HG03460 (cell line): Measurements from ENCODE around the gene FASN.

Source experiments
- ATAC-seq: cut with Tn5 transposase; IDR thresholded peaks from one replicate; pipeline ENCODE4 v1.9.1; 2021; ENCODE audit not compliant: unreplicated experiment

Gene FASN

GRCh38 chr17:82030470-82031302 is 67.3 kb downstream of the FASN start:
- no peak for ATAC-seq

DNA sequence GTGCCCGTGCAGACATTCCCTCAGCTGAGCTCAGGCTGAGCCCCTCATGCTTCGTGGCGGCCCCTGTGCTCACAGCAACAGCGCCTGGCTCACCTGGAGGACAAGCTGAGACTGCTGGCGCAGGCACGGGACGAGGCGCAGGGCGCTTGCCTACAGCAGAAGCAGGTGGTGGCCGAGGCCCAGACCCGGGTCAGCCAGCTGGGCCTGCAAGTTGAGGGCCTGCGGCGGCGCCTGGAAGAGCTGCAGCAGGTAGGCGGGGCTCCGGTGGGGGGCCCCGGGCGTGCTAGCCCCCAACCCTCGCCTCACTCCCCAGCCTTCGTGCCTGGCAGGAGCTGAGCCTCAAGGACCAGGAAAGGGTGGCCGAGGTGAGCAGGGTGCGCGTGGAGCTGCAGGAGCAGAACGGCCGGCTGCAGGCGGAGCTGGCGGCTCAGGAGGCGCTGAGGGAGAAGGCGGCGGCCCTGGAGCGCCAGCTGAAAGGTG is 68.0 kb downstream of the FASN start:
- no peak for ATAC-seq

DNA sequence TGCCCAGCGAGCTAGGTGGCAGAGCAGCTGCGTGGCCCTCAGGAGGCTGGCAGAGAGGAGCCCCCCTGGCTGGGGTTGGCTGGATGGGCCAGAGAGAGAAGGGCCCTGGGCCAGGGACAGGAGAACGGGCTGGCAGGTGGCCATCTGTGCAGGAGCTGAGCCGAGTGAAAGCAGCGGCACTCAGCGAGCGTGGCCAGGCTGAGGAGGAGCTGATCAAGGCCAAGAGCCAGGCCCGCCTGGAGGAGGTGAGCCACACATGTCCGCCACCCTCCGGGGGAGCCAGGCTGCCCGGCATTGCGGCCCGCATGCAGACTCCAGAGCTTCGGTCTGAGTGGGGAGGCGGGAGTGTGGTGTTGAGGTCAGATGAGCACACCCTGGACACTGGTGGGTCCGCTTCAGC is 68.6 kb downstream of the FASN start:
- no peak for ATAC-seq

GRCh38 chr17:82028966-82029365 is 69.1 kb downstream of the FASN start:
- no peak for ATAC-seq
